ENCODE data around the gene ILDR2.

Gene ILDR2

DNA sequence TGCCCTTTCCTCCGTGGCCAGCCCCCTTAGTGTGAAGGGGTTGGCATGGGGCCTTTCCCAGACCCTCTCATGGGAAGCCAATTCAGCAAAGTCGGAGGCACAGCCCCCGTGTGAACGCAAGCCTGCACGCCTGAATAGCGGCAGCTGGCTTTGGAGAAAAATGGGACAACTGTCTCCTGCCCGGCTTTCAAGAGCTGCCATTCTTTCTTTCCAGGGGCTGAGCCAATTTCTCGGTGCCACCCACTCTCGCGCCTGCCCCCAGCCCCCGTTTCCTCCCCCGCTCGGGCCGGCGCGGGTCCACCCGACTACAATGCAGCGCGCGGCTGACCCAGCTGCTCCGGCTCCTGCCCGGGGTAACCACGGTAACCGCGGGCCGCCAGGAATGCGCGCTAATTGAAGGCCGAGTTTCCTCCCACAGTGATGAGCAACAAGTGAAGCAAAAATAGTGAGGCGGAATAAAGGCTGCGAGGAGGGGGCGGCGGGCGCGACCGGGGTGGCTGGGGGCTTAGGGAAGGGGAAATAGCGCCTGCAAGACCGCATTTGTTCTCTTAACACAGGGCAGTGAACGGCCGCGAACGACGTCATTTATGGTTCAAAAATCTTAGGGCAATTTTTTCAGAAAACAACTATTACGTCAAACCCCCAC lies 27.8 kb downstream of the ILDR2 start:
- no peak for TF ChIP-seq CTCF (IDR thresholded peaks at IDR 0.05; ENCODE audit: low read length, missing control alignments)
- DNase-seq (ENCODE audit: low read depth), result peak; percentile 41
- no peak overlapping the region for H3K4me3 ChIP-seq (replicated peaks; ENCODE audit: low read depth, low read length)

- no peak for TF ChIP-seq CTCF (IDR thresholded peaks at IDR 0.05; ENCODE audit: low read length, missing control alignments)
- peak; percentile 52 for DNase-seq (ENCODE audit: low read depth)
- H3K4me3 ChIP-seq (replicated peaks; ENCODE audit: low read depth, low read length), result no peak overlapping the region
Observed at GRCh38 chr1:166944186-166944967, 31.0 kb downstream of the ILDR2 start.

- TF ChIP-seq CTCF (IDR thresholded peaks at IDR 0.05; ENCODE audit: low read length, missing control alignments), result no peak
- no peak for DNase-seq (ENCODE audit: low read depth)
- H3K4me3 ChIP-seq (replicated peaks; ENCODE audit: low read depth, low read length), result no peak overlapping the region
Observed at GRCh38 chr1:166939741-166940375, 35.5 kb downstream of the ILDR2 start.

GRCh38 chr1:166937962-166938361 lies 37.4 kb downstream of the ILDR2 start:
- H3K4me3 ChIP-seq (replicated peaks; ENCODE audit: low read depth, low read length), result no peak overlapping the region
- no peak for DNase-seq (ENCODE audit: low read depth)
- TF ChIP-seq CTCF (IDR thresholded peaks at IDR 0.05; ENCODE audit: low read length, missing control alignments), result no peak

- no peak overlapping the region for H3K4me3 ChIP-seq (replicated peaks; ENCODE audit: low read depth, low read length)
- DNase-seq (ENCODE audit: low read depth), result no peak
- no peak for TF ChIP-seq CTCF (IDR thresholded peaks at IDR 0.05; ENCODE audit: low read length, missing control alignments)
Observed at GRCh38 chr1:166937329-166937728, 38.0 kb downstream of the ILDR2 start.

DNA sequence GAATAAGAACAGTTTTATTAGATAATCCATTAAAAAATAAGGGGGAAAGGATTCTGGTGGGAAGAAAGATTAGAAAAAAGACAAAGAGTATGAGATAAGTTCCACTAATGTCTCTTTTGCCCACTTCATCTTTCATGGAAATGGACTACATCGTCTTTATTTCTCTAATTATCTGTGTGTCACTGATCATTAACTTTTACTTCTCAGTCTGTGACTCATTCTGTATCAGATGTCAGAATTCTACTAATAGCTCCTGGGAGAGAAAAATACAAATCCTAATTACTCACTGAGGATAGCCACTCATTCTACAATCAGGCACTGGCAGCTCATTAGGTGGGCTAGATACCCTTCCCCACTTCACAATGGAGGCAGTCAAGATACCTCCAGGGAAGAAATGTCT lies 41.7 kb downstream of the ILDR2 start:
- H3K4me3 ChIP-seq (replicated peaks; ENCODE audit: low read depth, low read length), result no peak overlapping the region
- no peak for DNase-seq (ENCODE audit: low read depth)
- TF ChIP-seq CTCF (IDR thresholded peaks at IDR 0.05; ENCODE audit: low read length, missing control alignments), result no peak

Measured in fibroblast of pulmonary artery (primary cell).